Germinal center (tissue), 1 donor: ENCODE results near the gene ACTL7A.
"Not testable (repeated sequence)": the region's sequence is repeated elsewhere in the genome, so short reads cannot be mapped to it uniquely, and the experiment has no call there.

ENCODE experiments used
- DNase-seq: peaks from one replicate; pipeline ENCODE4 v3.0.0; 2012; ENCODE audit warnings: mixed read lengths, low spot score

The ACTL7A gene

GRCh38 chr9:108848296-108848695, 13.8 kb upstream of the ACTL7A start:
- not testable (repeated sequence) for DNase-seq

GRCh38 chr9:108850293-108850897, 11.7 kb upstream of the ACTL7A start:
- DNase-seq = no peak

GRCh38 chr9:108851138-108851537, 10.9 kb upstream of the ACTL7A start:
- no peak for DNase-seq

GRCh38 chr9:108852079-108852478, 10.0 kb upstream of the ACTL7A start:
- DNase-seq = no peak

GRCh38 chr9:108854094-108854493, 8.0 kb upstream of the ACTL7A start:
- no peak for DNase-seq

- no peak for DNase-seq
These were observed 7.2 kb upstream of the ACTL7A start for GRCh38 chr9:108854641-108855528.

- no peak for DNase-seq
These were observed 6.6 kb upstream of the ACTL7A start for GRCh38 chr9:108855529-108855886.

- no peak for DNase-seq
These were observed 6.2 kb upstream of the ACTL7A start, which contains the start of gene ACTL7B for GRCh38 chr9:108855888-108856287. Gene ACTL7B, minus strand, starts transcription at chr9:108855986. Its CDS starts 56 bp downstream, at chr9:108855930.

GRCh38 chr9:108857572-108857971, 4.5 kb upstream of the ACTL7A start:
- no peak for DNase-seq

- DNase-seq = no peak
These were observed 2.5 kb upstream of the ACTL7A start for GRCh38 chr9:108859459-108860114.

- DNase-seq = no peak
These were observed 1.7 kb upstream of the ACTL7A start for GRCh38 chr9:108860354-108860753.

GRCh38 chr9:108860764-108861163, 1.3 kb upstream of the ACTL7A start:
- no peak for DNase-seq

- DNase-seq = no peak
These were observed 602 bp upstream of the ACTL7A start for GRCh38 chr9:108861464-108861863.

- no peak for DNase-seq
These were observed 1.8 kb downstream of the ACTL7A start for GRCh38 chr9:108863891-108864290.

GRCh38 chr9:108864446-108864845, 2.4 kb downstream of the ACTL7A start:
- DNase-seq = no peak

GRCh38 chr9:108865037-108865436, 3.0 kb downstream of the ACTL7A start:
- DNase-seq = no peak

- DNase-seq = no peak
These were observed 3.9 kb downstream of the ACTL7A start for GRCh38 chr9:108866001-108866420.

GRCh38 chr9:108867116-108867515, 5.0 kb downstream of the ACTL7A start:
- no peak for DNase-seq

- DNase-seq = no peak
These were observed 5.8 kb downstream of the ACTL7A start for GRCh38 chr9:108867829-108868228.

GRCh38 chr9:108869092-108869725, 7.1 kb downstream of the ACTL7A start:
- DNase-seq = no peak

- no peak for DNase-seq
These were observed 12.2 kb downstream of the ACTL7A start for GRCh38 chr9:108874058-108874788.

- no peak for DNase-seq
These were observed 14.4 kb downstream of the ACTL7A start for GRCh38 chr9:108876425-108876824.
